ENCODE data around the gene STK32C. TPM values are rescaled to one million over a fixed set of nuclear protein-coding genes. Genes with fewer than 3 reads are reported as not detected.

Gene STK32C
- total RNA-seq, 1 experiment from 2014 or later = 5.5 TPM

DNA sequence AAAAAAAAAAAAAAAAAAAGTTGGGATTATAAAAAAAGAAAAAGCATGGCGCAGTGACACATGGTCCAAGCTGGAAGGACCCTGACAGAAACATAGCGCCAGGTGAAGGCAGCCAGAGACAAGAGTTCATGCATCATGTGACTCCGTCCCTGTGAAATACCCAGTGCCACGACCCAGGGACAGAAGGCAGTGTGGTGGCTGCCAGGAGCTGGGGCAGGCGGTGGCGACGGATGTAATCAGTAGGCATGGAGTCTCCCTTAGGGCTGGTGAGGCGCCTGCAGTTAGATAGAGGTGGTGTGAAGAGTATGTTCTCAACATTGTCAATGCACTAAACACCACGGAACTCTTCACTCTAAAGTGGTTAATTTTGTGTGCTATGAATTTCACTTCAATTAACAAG is 43.9 kb downstream of the STK32C start:
- Histone ChIP-seq H3K27me3 (replicated peaks) (peaks cover 29% of the 10 kb centered on the region), H3K9me3 (replicated peaks) (no peaks in the 10 kb centered on the region), H3K4me3 (no peak overlapping the region), H3K36me3 (no peaks in the 10 kb centered on the region), H3K27ac (no peak overlapping the region), H3K4me1 (replicated peaks) (no peaks in the 10 kb centered on the region)
- DNase-seq (ENCODE audit: low read depth in 1 of 2, low spot score in 2 of 2) = no peak

DNA sequence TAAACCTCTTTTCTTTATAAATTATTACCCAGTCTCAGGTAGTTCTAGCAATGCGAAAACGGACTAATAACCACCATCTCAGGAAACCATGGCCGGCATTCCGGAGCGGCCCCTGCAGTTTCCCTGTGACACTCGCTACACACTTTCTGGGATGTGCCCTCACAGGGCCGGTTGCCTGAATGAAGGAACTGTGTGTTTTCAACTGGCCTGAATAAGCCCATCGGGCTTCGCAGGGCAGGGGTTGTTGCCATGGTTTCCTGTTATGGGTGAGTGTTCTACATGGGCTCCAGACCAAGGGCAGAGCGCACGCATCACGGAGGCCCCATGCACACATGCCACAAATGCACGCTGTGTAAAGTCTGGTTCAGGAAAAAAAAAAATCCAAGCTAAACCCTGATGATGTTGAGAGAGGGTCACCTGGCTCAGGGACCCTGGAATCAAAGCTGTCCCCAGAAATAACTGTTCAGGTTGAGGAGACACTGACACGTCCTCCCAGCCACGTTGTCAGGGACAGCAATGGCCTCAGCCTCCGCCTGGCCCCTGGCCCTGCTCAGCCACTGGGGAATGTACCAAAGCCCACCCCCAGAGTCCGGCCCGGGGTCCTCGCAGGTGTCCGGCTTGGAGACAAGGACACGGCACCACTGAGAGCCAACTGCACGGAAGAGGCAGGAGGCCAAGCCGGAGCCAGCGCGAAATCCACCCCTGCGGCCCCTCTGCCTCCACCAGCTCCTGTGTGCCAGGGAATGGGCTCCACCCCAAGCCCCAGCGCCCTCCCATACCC is 47.9 kb downstream of the STK32C start:
- Histone ChIP-seq H3K27me3 (replicated peaks) (peaks cover 10% of the 10 kb centered on the region), H3K27ac (no peak overlapping the region), H3K4me1 (replicated peaks) (no peaks in the 10 kb centered on the region), H3K4me3 (no peak overlapping the region), H3K9me3 (replicated peaks) (no peaks in the 10 kb centered on the region), H3K36me3 (no peaks in the 10 kb centered on the region)
- no peak for DNase-seq (ENCODE audit: low read depth in 1 of 2, low spot score in 2 of 2)

DNA sequence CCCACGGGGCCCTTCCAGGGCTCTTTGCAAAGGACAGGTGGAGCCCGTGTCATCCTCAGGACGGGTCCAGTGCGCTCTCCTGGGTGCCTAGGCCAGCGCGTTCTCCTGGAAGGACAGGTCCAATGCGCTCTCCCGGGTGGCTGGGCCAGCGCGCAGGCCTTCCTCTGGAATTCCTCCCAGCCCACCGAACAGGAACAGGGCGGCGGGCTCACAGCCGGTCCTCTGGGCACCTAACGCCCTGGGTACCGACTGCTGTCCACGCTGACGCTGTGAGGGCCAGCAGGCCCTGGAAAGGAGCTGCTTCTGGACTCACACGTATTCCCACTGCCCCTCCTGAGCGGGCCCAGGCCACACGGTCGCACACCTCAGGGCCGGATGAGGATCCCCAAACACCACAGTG is 49.3 kb downstream of the STK32C start:
- no peak for DNase-seq (ENCODE audit: low read depth in 1 of 2, low spot score in 2 of 2)
- Histone ChIP-seq H3K4me3 (no peak overlapping the region), H3K27ac (no peak overlapping the region), H3K27me3 (replicated peaks) (peaks cover 10% of the 10 kb centered on the region), H3K36me3 (no peaks in the 10 kb centered on the region), H3K9me3 (replicated peaks) (no peaks in the 10 kb centered on the region), H3K4me1 (replicated peaks) (no peaks in the 10 kb centered on the region)

DNA sequence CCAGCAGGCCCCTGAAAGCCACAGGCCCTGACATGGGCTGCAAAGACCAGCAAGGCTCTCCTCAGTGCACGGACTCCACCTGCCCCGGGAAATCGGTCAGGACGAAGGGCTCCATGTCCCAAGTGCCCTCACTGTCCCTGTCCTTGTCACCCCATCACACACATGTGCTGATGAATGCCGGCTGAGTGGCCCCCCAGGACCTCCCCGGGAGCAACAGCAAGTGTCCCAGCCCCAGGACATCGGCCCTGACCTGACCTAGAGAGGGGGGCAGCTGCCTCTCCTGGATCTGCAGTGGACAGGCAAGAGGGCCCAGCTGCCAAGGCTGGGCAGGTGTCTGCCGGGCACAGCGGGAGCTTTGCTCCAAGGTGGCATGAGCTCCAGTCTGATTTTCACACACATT is 49.8 kb downstream of the STK32C start:
- no peak overlapping the region for H3K27ac ChIP-seq
- no peak for DNase-seq (ENCODE audit: low read depth in 1 of 2, low spot score in 2 of 2)
- H3K4me3 ChIP-seq = no peak overlapping the region
- no peaks in the 10 kb centered on the region for H3K9me3 ChIP-seq (replicated peaks)
- H3K27me3 ChIP-seq (replicated peaks) = peaks cover 8% of the 10 kb centered on the region
- H3K36me3 ChIP-seq = no peaks in the 10 kb centered on the region
- H3K4me1 ChIP-seq (replicated peaks) = no peaks in the 10 kb centered on the region

DNA sequence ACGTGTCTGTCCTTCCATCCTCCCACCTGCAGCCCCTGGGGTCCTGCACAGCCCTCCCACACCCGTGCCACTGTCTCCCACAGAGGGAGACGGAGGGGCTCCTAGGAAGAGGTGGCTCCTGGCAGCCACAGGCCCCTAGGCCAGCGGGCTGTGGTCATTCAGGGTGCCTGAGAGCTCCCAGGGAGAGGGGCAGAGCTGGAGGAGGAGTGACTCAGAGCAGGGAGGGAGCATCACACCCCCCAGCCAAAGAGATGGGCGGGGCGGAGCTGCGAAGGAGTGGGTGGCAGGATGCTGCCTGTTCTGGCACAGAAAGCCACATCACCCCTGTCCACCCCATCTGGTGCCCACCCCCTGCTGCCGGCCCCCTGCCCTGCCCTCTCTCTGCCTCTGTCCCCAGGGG is 50.5 kb downstream of the STK32C start:
- no peak overlapping the region for H3K4me3 ChIP-seq
- no peaks in the 10 kb centered on the region for H3K36me3 ChIP-seq
- H3K4me1 ChIP-seq (replicated peaks) = no peaks in the 10 kb centered on the region
- H3K27ac ChIP-seq = no peak overlapping the region
- no peaks in the 10 kb centered on the region for H3K9me3 ChIP-seq (replicated peaks)
- no peak for DNase-seq (ENCODE audit: low read depth in 1 of 2, low spot score in 2 of 2)
- peaks cover 3% of the 10 kb centered on the region; the same call in 1 of the 2 replicates for H3K27me3 ChIP-seq (replicated peaks)

DNA sequence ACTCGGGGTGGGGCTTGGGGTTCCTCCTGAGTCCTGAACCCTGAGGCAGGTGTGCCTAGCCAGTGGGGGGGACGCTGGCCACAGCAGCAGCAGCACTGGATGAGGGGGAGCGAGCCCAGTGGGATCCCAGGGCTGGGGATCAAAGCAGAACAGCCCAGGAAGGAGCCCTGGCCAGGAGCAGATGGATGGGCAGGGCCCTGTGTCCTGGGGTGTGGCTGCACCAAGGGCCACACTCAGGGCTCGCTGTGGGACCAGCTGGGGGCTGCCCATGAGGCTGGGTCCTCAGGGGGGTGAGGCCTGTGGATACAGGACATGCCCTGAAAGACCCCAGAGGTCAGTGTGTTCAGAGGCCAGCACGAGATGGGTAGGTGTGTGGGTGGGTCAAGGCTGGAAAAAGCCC is 50.9 kb downstream of the STK32C start:
- DNase-seq (ENCODE audit: low read depth in 1 of 2, low spot score in 2 of 2) = no peak
- no peaks in the 10 kb centered on the region for H3K4me1 ChIP-seq (replicated peaks)
- no peak overlapping the region for H3K27ac ChIP-seq
- no peaks in the 10 kb centered on the region for H3K9me3 ChIP-seq (replicated peaks)
- H3K27me3 ChIP-seq (replicated peaks) = no peaks in the 10 kb centered on the region
- H3K4me3 ChIP-seq = no peak overlapping the region
- H3K36me3 ChIP-seq = no peaks in the 10 kb centered on the region

DNA sequence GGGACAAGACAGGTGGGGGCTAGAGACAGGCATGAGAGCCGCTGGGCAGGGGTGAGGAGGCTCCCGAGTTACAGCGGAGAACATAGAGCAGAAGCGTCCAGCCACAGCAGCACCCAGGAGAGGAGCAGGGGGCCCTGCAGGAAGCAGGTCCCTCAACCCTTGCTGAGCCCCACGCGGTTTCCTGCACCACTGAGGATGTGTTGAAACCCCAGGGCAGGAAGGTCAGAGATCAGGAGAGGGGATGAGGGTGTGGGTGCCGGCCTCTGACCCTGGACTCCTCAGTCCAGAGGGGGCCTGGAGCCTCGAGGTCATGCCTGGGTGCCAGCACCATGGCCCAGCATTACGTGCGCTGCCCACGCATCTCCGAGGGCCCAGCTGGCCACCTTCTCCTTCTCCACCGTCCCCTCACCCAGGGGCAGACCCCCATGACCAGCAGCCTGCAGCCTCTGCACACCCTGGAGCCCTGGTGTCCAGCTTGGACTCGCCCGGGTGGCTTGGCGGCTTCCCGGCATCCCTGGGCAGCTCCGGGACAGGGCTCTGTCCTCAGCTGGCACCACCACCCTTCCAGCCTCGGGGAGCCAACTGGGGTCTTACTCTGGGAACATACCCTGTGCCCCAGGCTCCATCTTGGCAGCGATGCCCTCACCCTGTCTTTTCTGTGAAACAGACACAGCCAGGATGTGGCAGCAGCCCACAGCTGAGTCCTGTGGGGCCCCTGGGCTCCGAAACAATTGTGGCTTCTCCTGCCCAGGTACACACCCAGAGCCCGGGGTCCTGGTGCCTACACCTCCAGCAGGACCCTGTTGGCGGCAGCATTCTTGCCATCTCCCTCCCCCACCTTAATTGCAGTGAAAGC is 52.0 kb downstream of the STK32C start:
- Histone ChIP-seq H3K27me3 (replicated peaks) (no peaks in the 10 kb centered on the region), H3K4me3 (no peak overlapping the region), H3K9me3 (replicated peaks) (no peaks in the 10 kb centered on the region), H3K27ac (no peak overlapping the region), H3K4me1 (replicated peaks) (no peaks in the 10 kb centered on the region), H3K36me3 (no peaks in the 10 kb centered on the region)
- no peak for DNase-seq (ENCODE audit: low read depth in 1 of 2, low spot score in 2 of 2)

DNA sequence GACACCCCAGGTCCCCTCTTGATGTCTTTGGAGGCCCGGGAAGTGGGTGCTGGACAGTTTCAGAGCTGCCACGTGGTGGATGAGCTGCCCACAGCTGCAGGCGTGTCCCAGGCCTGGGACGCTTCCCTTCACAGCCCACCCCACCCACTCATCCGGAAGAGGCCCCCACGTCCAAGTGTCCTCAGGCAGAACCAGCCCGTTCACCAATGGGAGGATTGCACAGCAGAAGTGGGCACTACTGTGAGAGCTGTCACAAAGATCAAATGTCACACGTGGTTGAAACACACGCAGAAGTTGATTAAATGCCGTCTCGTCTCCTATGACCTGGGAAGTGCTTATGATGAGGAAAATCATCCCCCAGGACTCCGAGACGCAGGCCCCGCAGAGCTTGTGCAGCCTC is 52.9 kb downstream of the STK32C start:
- Histone ChIP-seq H3K27me3 (replicated peaks) (no peaks in the 10 kb centered on the region), H3K4me1 (replicated peaks) (no peaks in the 10 kb centered on the region), H3K36me3 (no peaks in the 10 kb centered on the region), H3K27ac (no peak overlapping the region), H3K4me3 (no peak overlapping the region), H3K9me3 (replicated peaks) (no peaks in the 10 kb centered on the region)
- no peak for DNase-seq (ENCODE audit: low read depth in 1 of 2, low spot score in 2 of 2)

DNA sequence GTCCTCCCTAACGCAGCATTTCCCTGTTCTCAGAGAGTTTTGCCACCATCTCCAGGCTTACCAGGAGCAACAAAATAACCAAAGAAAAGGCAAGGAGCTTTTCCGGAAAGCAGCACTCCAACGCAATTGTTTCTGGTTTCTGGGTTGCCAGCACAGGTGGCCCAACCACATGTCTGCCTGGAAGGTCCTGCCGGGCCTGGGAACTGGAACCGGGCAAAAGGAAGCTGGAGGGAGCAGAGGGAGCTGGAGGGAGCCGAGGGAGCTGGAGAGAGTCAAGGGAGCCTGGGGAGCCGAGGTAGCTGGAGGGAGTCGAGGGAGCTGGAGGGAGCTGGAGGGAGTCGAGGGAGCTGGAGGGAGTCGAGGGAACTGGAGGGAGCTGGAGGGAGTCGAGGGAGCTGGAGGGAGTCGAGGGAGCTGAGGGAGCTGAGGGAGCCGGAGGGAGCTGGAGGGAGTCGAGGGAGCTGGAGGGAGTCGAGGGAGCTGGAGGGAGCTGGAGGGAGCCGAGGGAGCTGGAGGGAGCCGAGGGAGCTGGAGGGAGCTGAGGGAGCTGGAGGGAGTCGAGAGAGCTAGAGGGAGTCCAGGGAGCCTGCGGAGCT is 54.6 kb downstream of the STK32C start:
- Histone ChIP-seq H3K4me1 (replicated peaks) (no peaks in the 10 kb centered on the region), H3K27me3 (replicated peaks) (no peaks in the 10 kb centered on the region), H3K9me3 (replicated peaks) (no peaks in the 10 kb centered on the region), H3K36me3 (no peaks in the 10 kb centered on the region), H3K27ac (no peak overlapping the region), H3K4me3 (no peak overlapping the region)
- no peak for DNase-seq (ENCODE audit: low read depth in 1 of 2, low spot score in 2 of 2)

DNA sequence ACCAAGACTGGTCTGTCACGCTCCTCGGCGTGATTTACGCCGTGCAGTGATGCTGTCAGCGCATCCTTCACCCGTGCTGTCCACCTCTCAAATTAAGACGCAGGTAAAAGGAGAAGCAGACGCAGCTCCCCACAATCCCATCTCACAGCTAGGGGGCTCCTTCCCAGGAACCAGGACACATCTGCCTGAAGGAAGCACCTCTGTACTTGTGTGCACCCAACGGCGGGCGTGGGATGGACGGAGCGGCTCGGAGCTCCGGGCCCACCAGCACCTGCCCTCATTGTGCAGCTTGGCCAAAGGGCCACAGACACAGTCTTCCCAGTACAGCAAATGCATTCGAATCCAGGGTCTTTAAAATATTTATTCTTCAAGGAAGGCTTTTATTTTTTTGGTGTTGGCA is 55.3 kb downstream of the STK32C start:
- no peaks in the 10 kb centered on the region for H3K9me3 ChIP-seq (replicated peaks)
- DNase-seq (ENCODE audit: low read depth in 1 of 2, low spot score in 2 of 2) = no peak
- no peak overlapping the region for H3K4me3 ChIP-seq
- H3K27ac ChIP-seq = no peak overlapping the region
- no peaks in the 10 kb centered on the region for H3K36me3 ChIP-seq
- no peaks in the 10 kb centered on the region for H3K4me1 ChIP-seq (replicated peaks)
- no peaks in the 10 kb centered on the region for H3K27me3 ChIP-seq (replicated peaks)

DNA sequence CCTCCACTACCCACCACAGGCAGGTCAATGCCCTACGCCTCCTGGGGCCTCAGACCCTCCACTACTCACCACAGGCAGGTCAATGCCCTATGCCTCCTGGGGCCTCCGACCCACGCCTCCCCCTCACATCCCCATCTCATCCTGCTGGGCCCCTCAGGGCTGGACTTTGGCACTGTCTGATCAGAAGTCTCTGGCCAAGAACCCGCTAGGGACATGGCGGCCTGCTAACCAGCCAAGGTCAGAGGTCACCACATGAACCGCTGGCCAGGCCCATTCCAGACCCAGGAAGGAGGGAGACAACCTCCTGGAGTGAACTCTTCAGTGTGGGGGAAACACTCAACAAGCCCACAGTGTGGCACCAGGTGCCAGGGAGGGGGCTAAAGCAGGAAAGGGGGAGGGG is 55.8 kb downstream of the STK32C start:
- Histone ChIP-seq H3K27ac (no peak overlapping the region), H3K4me3 (no peak overlapping the region), H3K9me3 (replicated peaks) (no peaks in the 10 kb centered on the region), H3K36me3 (no peaks in the 10 kb centered on the region), H3K27me3 (replicated peaks) (no peaks in the 10 kb centered on the region), H3K4me1 (replicated peaks) (no peaks in the 10 kb centered on the region)
- DNase-seq (ENCODE audit: low read depth in 1 of 2, low spot score in 2 of 2) = no peak

DNA sequence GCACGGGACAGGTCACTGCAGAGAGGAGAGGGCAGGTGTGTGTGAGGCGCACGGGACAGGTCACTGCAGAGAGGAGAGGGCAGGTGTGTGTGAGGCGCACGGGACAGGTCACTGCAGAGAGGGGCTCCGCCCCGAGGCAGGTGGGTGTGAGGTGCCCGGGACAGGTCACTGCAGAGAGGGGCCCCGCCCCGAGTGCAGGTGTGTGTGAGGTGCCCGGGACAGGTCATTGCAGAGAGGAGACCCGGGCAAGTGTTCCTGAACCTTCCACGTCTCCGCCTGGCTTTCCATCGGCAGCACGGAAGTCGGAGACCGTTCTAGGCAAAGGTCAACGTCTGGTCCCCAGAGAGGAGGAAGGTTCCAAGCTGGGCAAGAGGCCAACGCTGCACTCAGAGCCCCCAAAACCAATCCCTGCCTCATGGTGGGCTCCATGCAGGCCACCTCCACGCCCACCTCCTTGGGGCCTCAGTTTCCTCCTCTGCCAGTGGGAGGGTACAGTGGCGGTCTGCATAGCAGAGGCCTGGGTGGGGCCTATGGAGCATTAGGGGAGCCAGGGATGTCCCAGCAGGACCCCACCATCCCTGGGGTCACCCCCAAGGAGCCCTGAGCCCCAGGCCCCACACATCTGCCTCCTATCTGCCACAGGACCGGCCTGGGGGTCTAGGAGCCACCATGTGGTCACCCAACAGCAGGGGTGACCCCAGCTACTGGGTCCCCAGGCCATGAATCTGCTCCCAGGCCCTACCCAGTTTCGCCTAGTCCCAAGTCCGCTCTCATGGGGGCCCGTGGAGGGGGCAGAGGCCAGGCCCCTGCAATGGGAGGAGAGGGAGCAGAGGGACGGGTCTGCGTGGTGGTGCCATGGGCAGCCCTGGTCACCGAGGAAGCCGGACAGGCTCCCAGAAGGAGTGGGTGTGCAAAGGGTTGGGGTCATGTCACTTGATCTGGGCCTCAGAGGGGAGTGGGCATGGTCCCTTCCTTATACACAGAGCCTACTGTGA is 57.0 kb downstream of the STK32C start:
- no peaks in the 10 kb centered on the region for H3K4me1 ChIP-seq (replicated peaks)
- H3K4me3 ChIP-seq = no peak overlapping the region
- no peak overlapping the region for H3K27ac ChIP-seq

DNA sequence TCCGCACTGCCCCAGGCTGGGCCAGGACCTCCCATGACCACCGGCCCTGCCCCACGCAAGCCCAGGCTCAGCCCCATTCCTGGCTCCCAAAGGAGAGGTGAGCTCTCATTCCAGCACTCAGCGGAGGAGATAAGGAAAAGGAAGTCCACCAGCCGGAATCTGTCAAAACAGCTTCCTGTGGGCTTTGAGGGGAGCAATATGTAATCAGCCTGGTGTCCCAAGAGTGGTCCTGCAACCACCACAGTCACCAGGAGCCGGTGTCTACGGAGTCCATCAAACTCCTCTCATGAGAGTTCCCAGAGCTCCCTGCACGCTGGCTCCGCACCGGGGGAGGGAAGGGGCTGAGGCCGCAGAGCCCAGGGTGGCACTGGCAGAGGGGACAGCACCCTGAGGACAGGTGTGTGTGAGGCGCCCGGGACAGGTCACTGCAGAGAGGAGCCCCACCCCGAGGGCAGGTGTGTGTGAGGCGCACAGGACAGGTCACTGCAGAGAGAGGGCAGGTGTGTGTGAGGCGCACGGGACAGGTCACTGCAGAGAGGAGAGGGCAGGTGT is 57.9 kb downstream of the STK32C start:
- H3K27me3 ChIP-seq (replicated peaks) = no peaks in the 10 kb centered on the region
- no peaks in the 10 kb centered on the region for H3K9me3 ChIP-seq (replicated peaks)
- no peak overlapping the region for H3K27ac ChIP-seq
- no peaks in the 10 kb centered on the region for H3K36me3 ChIP-seq
- DNase-seq (ENCODE audit: low read depth in 1 of 2, low spot score in 2 of 2) = no peak
- no peak overlapping the region for H3K4me3 ChIP-seq
- no peaks in the 10 kb centered on the region for H3K4me1 ChIP-seq (replicated peaks)

More for the DNA sequence above, 57.0 kb downstream of the STK32C start:
- Histone ChIP-seq H3K36me3 (no peaks in the 10 kb centered on the region), H3K9me3 (replicated peaks) (no peaks in the 10 kb centered on the region), H3K27me3 (replicated peaks) (no peaks in the 10 kb centered on the region)
- DNase-seq (ENCODE audit: low read depth in 1 of 2, low spot score in 2 of 2) = no peak

All from SJSA1 (cell line).